ENCODE results near the gene PDGFB.

Gene PDGFB

GRCh38 chr22:39253435-39254070 is 8.8 kb upstream of the PDGFB start:
- DNase-seq = peak; percentile 41

- no peak for DNase-seq
Observed at GRCh38 chr22:39252461-39253434, 8.0 kb upstream of the PDGFB start.

GRCh38 chr22:39251762-39252460 is 7.1 kb upstream of the PDGFB start:
- DNase-seq = no peak

GRCh38 chr22:39250838-39251237 is 6.1 kb upstream of the PDGFB start:
- DNase-seq = no peak

- DNase-seq = no peak
Observed at GRCh38 chr22:39250131-39250530, 5.3 kb upstream of the PDGFB start.

- DNase-seq = no peak
Observed at GRCh38 chr22:39249086-39249704, 4.4 kb upstream of the PDGFB start.

GRCh38 chr22:39248254-39248653 is 3.5 kb upstream of the PDGFB start:
- no peak for DNase-seq

GRCh38 chr22:39247361-39247760 is 2.6 kb upstream of the PDGFB start:
- DNase-seq = no peak

GRCh38 chr22:39246690-39247332 is 2.0 kb upstream of the PDGFB start:
- no peak for DNase-seq

DNA sequence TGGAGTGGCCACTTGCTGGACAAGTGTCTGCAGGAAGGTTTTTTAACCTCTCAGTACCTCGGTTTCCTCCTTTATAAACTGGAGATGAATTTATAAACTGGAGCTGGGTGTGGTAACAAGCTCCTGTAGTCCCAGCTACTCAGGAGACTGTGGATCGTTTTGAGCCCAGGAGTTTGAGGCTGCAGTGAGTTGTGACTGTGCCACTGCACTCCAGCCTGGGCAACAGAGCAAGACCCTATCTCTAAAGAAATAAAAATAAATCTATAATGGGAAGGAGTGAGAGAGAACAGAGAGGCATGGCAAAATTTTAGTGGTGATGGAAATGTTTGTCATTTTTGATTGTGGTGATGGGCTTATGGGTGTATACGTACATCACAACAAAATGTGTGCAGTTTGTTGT is 1.4 kb upstream of the PDGFB start:
- no peak for DNase-seq

DNA sequence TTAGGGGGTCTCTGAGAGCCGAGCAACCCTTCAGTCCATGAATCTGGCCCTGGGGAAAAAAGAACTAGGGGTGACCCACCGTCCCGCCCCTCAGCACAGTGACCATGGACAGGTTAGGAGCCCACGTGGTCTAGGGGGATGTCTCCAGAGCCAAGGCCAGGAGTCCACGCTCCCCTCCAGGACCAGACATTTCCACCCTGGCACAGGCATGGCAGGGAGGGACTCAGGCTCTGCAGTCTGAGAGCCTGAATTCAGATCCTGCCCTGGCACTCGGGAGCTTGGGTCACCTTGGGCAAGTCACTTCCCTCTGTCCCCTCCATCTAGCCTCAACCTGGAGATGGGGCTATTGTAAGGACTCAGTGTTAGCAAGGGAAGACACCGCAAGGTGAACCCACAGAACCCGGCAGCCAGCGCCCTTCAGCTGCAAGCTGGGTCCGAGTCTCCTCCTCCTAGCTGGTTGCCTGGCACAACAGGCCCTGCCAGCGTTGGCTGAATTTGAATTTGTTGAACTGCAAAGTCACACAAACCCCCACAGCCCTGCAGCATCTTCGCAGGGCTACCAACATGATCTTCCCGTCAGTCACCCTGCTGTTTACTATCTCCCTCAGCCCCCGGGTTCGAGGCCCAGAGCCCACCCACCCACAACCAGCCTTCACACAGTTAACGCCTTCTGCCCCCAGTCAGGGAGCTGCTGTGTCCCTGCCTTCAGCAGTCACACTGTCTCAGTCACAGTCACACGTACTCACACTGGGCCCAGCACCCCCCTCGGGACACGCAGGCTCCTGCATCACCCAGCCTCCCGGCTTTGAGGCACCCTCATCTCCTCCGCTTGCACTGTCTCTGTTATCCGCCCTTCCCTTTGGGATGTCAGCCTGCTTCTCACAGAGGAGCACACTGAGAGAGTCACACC is 603 bp upstream of the PDGFB start:
- DNase-seq = no peak

- DNase-seq = no peak
Observed at GRCh38 chr22:39244136-39244495, 666 bp downstream of the PDGFB start.

- DNase-seq = no peak
Observed at GRCh38 chr22:39243439-39244135, 1.2 kb downstream of the PDGFB start.

GRCh38 chr22:39242595-39243438 is 2.0 kb downstream of the PDGFB start:
- DNase-seq = peak; percentile 35

GRCh38 chr22:39241794-39242594 is 2.8 kb downstream of the PDGFB start:
- peak; percentile 69 for DNase-seq

- DNase-seq = peak; percentile 56
Observed at GRCh38 chr22:39240831-39241793, 3.7 kb downstream of the PDGFB start.

DNA sequence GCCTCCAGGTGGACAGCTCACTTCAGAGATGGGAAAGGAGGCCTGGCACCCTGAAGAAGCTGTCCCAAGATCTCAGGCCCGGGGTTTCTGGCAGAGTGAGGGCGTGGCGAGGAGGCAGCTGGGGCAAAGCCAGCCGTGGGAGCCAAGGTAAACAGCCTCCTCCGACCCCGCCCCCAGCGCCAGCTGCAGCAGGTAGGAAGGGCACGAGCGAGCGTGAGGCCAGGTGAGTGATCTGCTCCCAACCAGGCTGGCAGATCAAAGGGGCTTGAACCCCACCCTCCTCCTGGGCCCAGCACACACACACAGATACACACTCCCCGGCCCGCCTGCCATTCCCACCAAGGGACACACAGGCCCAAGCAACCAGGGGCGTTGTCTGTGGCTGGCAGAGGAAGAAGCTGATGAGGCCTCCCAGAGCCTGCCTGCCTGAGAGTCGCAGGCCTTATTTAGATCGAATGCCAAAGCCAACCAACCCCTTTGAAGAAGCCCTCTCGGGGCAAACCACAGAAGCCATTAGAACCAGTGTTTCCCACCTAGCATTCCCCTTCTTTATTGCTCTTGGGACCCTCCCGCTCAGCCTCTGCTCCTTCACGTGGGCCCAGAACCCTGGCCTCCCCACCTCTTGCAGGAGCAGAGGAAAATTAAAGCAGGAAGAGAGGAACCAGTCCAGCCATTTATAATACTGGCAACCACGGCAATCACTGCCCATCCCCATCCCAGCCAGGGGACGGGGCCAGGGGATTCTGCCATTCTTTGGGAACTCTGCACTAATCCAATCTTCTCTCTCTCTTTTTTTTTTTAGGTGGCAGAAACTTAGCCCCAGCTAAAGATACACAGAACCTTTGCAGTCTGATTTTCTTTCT is 5.0 kb downstream of the PDGFB start:
- peak; percentile 24 for DNase-seq
